ENCODE measurements around the gene MYADM.

MYADM gene

DNA sequence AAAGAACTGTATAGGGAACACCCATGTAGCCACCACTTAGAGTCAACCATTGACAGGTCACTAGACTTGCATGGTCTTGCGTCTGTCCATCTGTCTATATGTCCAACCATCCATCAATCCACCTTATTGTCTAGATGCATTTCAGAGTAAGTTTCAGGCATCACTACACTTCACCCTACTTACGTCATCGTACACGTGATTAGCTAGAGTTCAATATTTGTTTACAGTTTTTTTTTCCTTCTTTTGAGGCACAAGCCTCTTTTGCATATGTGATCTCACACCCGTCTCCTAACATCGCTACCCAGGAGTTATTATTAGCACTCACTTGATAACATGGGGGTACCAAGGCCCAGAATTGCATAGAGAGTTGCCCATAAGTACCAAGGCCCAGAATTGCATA lies 48.3 kb downstream of the MYADM start:
- DNase-seq: no peak

GRCh38 chr19:53917356-53917755 lies 49.7 kb downstream of the MYADM start:
- no peak for DNase-seq

Measured in activated T-cell treated with anti-CD3 and anti-CD28 coated beads, Interleukin-2, amount 50 U/mL, for 48 hours (primary cell).